ENCODE measurements around the gene ATN1.

DNA sequence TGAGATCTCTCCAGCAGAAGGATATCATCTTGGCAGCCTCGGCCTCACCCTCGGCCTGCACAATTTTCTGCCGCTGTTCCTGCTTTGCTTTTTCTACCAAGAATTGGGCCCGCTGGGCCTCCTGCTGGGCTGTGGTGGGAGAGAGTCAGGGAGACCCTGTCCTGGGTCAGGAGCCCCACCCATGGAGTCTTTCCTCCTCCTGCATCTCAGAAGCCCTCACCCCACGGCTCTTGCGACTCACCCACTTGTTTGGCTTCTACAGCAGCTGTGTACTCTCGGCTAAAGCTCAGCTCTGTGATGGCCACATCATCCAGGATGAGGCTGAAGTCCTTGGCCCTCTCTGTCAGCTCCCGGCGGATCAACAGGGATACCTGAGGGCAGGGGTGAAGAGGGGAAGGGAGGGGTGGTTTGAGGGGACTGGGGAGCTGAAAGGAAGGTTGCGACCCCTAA is 39.9 kb downstream of the ATN1 start:
- TF ChIP-seq TCF12 (IDR thresholded peaks at IDR 0.05; ENCODE audit: low read depth) (no peak), TAF1 (IDR thresholded peaks at IDR 0.05; ENCODE audit: low read depth) (no peak), CEBPB (IDR thresholded peaks at IDR 0.05) (no peak), EGR1 (IDR thresholded peaks at IDR 0.05) (no peak), TEAD4 (IDR thresholded peaks at IDR 0.05) (no peak), NFIC (IDR thresholded peaks at IDR 0.05) (no peak), EP300 (IDR thresholded peaks at IDR 0.05; ENCODE audit: borderline replicate concordance) (no peak), RAD21 (IDR thresholded peaks at IDR 0.05; ENCODE audit: low read depth) (no peak), YY1 (IDR thresholded peaks at IDR 0.05; ENCODE audit: low read depth) (no peak), ZBTB7A (IDR thresholded peaks at IDR 0.05; ENCODE audit: low read depth) (no peak), CREB1 (IDR thresholded peaks at IDR 0.05; ENCODE audit: low read depth) (no peak)
- TF ChIP-seq, protein P1, sequence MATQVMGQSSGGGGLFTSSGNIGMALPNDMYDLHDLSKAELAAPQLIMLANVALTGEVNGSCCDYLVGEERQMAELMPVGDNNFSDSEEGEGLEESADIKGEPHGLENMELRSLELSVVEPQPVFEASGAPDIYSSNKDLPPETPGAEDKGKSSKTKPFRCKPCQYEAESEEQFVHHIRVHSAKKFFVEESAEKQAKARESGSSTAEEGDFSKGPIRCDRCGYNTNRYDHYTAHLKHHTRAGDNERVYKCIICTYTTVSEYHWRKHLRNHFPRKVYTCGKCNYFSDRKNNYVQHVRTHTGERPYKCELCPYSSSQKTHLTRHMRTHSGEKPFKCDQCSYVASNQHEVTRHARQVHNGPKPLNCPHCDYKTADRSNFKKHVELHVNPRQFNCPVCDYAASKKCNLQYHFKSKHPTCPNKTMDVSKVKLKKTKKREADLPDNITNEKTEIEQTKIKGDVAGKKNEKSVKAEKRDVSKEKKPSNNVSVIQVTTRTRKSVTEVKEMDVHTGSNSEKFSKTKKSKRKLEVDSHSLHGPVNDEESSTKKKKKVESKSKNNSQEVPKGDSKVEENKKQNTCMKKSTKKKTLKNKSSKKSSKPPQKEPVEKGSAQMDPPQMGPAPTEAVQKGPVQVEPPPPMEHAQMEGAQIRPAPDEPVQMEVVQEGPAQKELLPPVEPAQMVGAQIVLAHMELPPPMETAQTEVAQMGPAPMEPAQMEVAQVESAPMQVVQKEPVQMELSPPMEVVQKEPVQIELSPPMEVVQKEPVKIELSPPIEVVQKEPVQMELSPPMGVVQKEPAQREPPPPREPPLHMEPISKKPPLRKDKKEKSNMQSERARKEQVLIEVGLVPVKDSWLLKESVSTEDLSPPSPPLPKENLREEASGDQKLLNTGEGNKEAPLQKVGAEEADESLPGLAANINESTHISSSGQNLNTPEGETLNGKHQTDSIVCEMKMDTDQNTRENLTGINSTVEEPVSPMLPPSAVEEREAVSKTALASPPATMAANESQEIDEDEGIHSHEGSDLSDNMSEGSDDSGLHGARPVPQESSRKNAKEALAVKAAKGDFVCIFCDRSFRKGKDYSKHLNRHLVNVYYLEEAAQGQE (IDR thresholded peaks at IDR 0.05; ENCODE audit: low read depth), result no peak
- TF ChIP-seq, protein P2, sequence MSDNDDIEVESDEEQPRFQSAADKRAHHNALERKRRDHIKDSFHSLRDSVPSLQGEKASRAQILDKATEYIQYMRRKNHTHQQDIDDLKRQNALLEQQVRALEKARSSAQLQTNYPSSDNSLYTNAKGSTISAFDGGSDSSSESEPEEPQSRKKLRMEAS (IDR thresholded peaks at IDR 0.05), result no peak
- TF ChIP-seq, protein P3, sequence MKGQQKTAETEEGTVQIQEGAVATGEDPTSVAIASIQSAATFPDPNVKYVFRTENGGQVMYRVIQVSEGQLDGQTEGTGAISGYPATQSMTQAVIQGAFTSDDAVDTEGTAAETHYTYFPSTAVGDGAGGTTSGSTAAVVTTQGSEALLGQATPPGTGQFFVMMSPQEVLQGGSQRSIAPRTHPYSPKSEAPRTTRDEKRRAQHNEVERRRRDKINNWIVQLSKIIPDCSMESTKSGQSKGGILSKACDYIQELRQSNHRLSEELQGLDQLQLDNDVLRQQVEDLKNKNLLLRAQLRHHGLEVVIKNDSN (IDR thresholded peaks at IDR 0.05), result no peak
